ENCODE data around the gene B4GALNT3.

Gene B4GALNT3

GRCh38 chr12:550473-551260 lies 90.9 kb downstream of the B4GALNT3 start:
- Histone ChIP-seq H3K9ac (no peak overlapping the region), H3K4me2 (0 out of 22 replicates have a peak overlapping the region, but pooled peaks of 1 of the 11 experiments have one; percentile 10), H3K27me3 (0 out of 22 replicates have a peak, but pooled peaks cover 0 to 3% (median 0%) of the 10 kb centered on the region in 11 experiments), H3K4me3 (no peak overlapping the region), H3K27ac (no peak overlapping the region), H4K20me1 (no peaks in the 10 kb centered on the region), H3K4me1 (peaks cover 45 to 64% (median 56%) of the 10 kb centered on the region in 10 experiments), H3K9me3 (replicated peaks in 1 of 11) (no peaks in the 10 kb centered on the region), H3K36me3 (no peaks in the 10 kb centered on the region)
- TF ChIP-seq Cebpa-rat (IDR thresholded peaks at IDR 0.05): no peak

GRCh38 chr12:552466-552865 lies 92.7 kb downstream of the B4GALNT3 start:
- H3K4me2 ChIP-seq: peak overlapping the region; percentile 78 to 98 (median 96); a peak in 20 of 22 replicates
- H3K27me3 ChIP-seq: 0 out of 22 replicates have a peak, but pooled peaks cover 0 to 3% (median 0%) of the 10 kb centered on the region in 11 experiments

GRCh38 chr12:553216-554000 lies 93.7 kb downstream of the B4GALNT3 start:
- Histone ChIP-seq H3K27me3 (no peaks in the 10 kb centered on the region), H4K20me1 (peaks cover 0 to 12% (median 0%) of the 10 kb centered on the region in 11 experiments; a peak in 2 of 22 replicates), H3K4me3 (peak overlapping the region; percentile 47 to 74 (median 61)), H3K9ac (peak overlapping the region; percentile 43 to 78 (median 61); a peak in 21 of 22 replicates), H3K27ac (peak overlapping the region; percentile 57 to 76 (median 68)), H3K4me1 (peaks cover 38 to 66% (median 44%) of the 10 kb centered on the region in 10 experiments), H3K36me3 (peaks cover 0 to 25% (median 0%) of the 10 kb centered on the region in 11 experiments; a peak in 8 of 22 replicates), H3K4me2 (peak overlapping the region; percentile 78 to 98 (median 96)), H3K9me3 (replicated peaks in 1 of 11) (no peaks in the 10 kb centered on the region)
- TF ChIP-seq Cebpa-rat (IDR thresholded peaks at IDR 0.05): no peak

More at GRCh38 chr12:552466-552865, 92.7 kb downstream of the B4GALNT3 start:
- TF ChIP-seq Cebpa-rat (IDR thresholded peaks at IDR 0.05): no peak
- Histone ChIP-seq H3K9ac (no peak overlapping the region), H4K20me1 (peaks cover 0 to 7% (median 0%) of the 10 kb centered on the region in 11 experiments; a peak in 2 of 22 replicates), H3K4me3 (no peak overlapping the region), H3K36me3 (peaks cover 0 to 16% (median 0%) of the 10 kb centered on the region in 11 experiments; a peak in 8 of 22 replicates), H3K27ac (no peak overlapping the region), H3K9me3 (replicated peaks in 1 of 11) (no peaks in the 10 kb centered on the region), H3K4me1 (peaks cover 33 to 61% (median 44%) of the 10 kb centered on the region in 10 experiments)

- Histone ChIP-seq H3K9ac (peak overlapping the region; percentile 43 to 78 (median 61); a peak in 21 of 22 replicates), H3K4me1 (peaks cover 43 to 71% (median 50%) of the 10 kb centered on the region in 10 experiments), H3K36me3 (peaks cover 0 to 27% (median 0%) of the 10 kb centered on the region in 11 experiments; a peak in 8 of 22 replicates), H3K27ac (peak overlapping the region; percentile 57 to 76 (median 68)), H3K4me2 (peak overlapping the region; percentile 78 to 98 (median 96)), H3K4me3 (peak overlapping the region; percentile 47 to 74 (median 61)), H3K9me3 (replicated peaks in 1 of 11) (no peaks in the 10 kb centered on the region), H4K20me1 (peaks cover 0 to 12% (median 0%) of the 10 kb centered on the region in 11 experiments; a peak in 2 of 22 replicates), H3K27me3 (no peaks in the 10 kb centered on the region)
- no peak for TF ChIP-seq Cebpa-rat (IDR thresholded peaks at IDR 0.05)
Measured at GRCh38 chr12:554001-554285, 94.2 kb downstream of the B4GALNT3 start.

- Histone ChIP-seq H3K27ac (no peak overlapping the region), H3K9me3 (replicated peaks in 1 of 11) (no peaks in the 10 kb centered on the region), H3K27me3 (0 out of 22 replicates have a peak, but pooled peaks cover 0 to 4% (median 0%) of the 10 kb centered on the region in 11 experiments), H3K9ac (no peak overlapping the region), H3K4me2 (no peak overlapping the region), H4K20me1 (peaks cover 0 to 28% (median 0%) of the 10 kb centered on the region in 11 experiments; a peak in 7 of 22 replicates), H3K4me3 (no peak overlapping the region), H3K4me1 (peaks cover 69 to 87% (median 72%) of the 10 kb centered on the region in 10 experiments), H3K36me3 (peaks cover 0 to 30% (median 0%) of the 10 kb centered on the region in 11 experiments; a peak in 8 of 22 replicates)
- TF ChIP-seq Cebpa-rat (IDR thresholded peaks at IDR 0.05): no peak
Measured at GRCh38 chr12:556498-556897, 96.8 kb downstream of the B4GALNT3 start.

- peaks cover 72 to 87% (median 75%) of the 10 kb centered on the region in 10 experiments for H3K4me1 ChIP-seq
Measured at GRCh38 chr12:558580-558979, 98.8 kb downstream of the B4GALNT3 start.

GRCh38 chr12:559208-559905 lies 99.6 kb downstream of the B4GALNT3 start:
- Histone ChIP-seq H3K36me3 (peaks cover 0 to 30% (median 0%) of the 10 kb centered on the region in 11 experiments; a peak in 8 of 22 replicates), H3K4me1 (peaks cover 72 to 87% (median 75%) of the 10 kb centered on the region in 10 experiments), H3K4me2 (peak overlapping the region; percentile 86 to 99 (median 97)), H3K27ac (no peak overlapping the region), H4K20me1 (peaks cover 0 to 37% (median 12%) of the 10 kb centered on the region in 11 experiments; a peak in 10 of 22 replicates), H3K9me3 (replicated peaks in 1 of 11) (no peaks in the 10 kb centered on the region), H3K4me3 (no peak overlapping the region), H3K27me3 (0 out of 22 replicates have a peak, but pooled peaks cover 0 to 4% (median 0%) of the 10 kb centered on the region in 11 experiments), H3K9ac (no peak overlapping the region)
- no peak for TF ChIP-seq Cebpa-rat (IDR thresholded peaks at IDR 0.05)

More at GRCh38 chr12:558580-558979, 98.8 kb downstream of the B4GALNT3 start:
- H3K9ac ChIP-seq: no peak overlapping the region
- TF ChIP-seq Cebpa-rat (IDR thresholded peaks at IDR 0.05): no peak
- H3K27me3 ChIP-seq: 0 out of 22 replicates have a peak, but pooled peaks cover 0 to 4% (median 0%) of the 10 kb centered on the region in 11 experiments
- no peak overlapping the region for H3K27ac ChIP-seq
- H4K20me1 ChIP-seq: peaks cover 0 to 37% (median 12%) of the 10 kb centered on the region in 11 experiments; a peak in 9 of 22 replicates
- H3K36me3 ChIP-seq: peaks cover 0 to 30% (median 0%) of the 10 kb centered on the region in 11 experiments; a peak in 8 of 22 replicates
- H3K9me3 ChIP-seq (replicated peaks in 1 of 11): no peaks in the 10 kb centered on the region
- no peak overlapping the region for H3K4me3 ChIP-seq
- H3K4me2 ChIP-seq: peak overlapping the region; percentile 86 to 99 (median 97); a peak in 18 of 22 replicates
